Measurements from ENCODE around the gene PEX11G. TPM values are rescaled to one million over a fixed set of nuclear protein-coding genes. Genes with fewer than 3 reads are reported as not detected.

Gene PEX11G
- polyA plus RNA-seq, 2 of the 4 experiments (the other 2 are of a cell fraction): 1.3 to 1.9 TPM

DNA sequence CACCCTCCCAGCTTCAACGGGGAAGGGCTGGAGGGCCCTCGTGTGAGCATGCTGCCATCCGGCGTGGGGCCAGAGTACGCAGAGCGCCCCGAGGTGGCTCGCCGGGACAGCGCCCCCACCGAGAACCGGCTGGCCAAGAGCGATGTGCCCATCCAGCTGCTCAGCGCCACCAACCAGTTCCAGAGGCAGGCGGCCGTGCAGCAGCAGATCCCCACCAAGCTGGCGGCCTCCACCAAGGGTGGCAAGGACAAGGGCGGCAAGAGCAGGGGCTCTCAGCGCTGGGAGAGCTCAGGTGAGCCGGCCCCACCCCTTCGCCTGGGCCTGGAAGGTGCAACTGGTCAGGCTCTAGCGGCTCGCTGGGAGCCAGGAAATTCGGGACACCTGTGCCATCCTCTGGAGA, 20.0 kb downstream of the PEX11G start:
- no peaks in the 10 kb centered on the region for H3K9me3 ChIP-seq
- ATAC-seq (no peak; a peak in 1 of 6 replicates), FAIRE-seq (no peak), DNase-seq (ENCODE audit: low read depth in 1 of 2, low spot score in 1 of 2) (no peak)
- TF ChIP-seq EHMT2 (IDR thresholded peaks at IDR 0.05; ENCODE audit: low read depth) (no peak), POLR2AphosphoS2 (conservative IDR thresholded peaks at IDR 0.05; ENCODE audit: low read length) (no peak), CBX8 (IDR thresholded peaks at IDR 0.05) (no peak), JUNB (IDR thresholded peaks at IDR 0.05) (no peak), MYC (IDR thresholded peaks at IDR 0.05; ENCODE audit: borderline replicate concordance, low read length) (no peak), RNF2 (IDR thresholded peaks at IDR 0.05; ENCODE audit: borderline replicate concordance, low read depth) (no peak), HOXA7 (CRISPR knock-in tag; IDR thresholded peaks at IDR 0.05) (no peak), ESRRA (IDR thresholded peaks at IDR 0.05; ENCODE audit: borderline replicate concordance, low read length) (no peak), BHLHE40 (IDR thresholded peaks at IDR 0.05; ENCODE audit: low read depth, low read length) (no peak)
- TF ChIP-seq, protein P1, sequence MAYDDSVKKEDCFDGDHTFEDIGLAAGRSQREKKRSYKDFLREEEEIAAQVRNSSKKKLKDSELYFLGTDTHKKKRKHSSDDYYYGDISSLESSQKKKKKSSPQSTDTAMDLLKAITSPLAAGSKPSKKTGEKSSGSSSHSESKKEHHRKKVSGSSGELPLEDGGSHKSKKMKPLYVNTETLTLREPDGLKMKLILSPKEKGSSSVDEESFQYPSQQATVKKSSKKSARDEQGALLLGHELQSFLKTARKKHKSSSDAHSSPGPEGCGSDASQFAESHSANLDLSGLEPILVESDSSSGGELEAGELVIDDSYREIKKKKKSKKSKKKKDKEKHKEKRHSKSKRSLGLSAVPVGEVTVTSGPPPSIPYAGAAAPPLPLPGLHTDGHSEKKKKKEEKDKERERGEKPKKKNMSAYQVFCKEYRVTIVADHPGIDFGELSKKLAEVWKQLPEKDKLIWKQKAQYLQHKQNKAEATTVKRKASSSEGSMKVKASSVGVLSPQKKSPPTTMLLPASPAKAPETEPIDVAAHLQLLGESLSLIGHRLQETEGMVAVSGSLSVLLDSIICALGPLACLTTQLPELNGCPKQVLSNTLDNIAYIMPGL (CRISPR knock-in tag; IDR thresholded peaks at IDR 0.05; ENCODE audit: borderline replicate concordance): no peak
- TF ChIP-seq, protein P2, sequence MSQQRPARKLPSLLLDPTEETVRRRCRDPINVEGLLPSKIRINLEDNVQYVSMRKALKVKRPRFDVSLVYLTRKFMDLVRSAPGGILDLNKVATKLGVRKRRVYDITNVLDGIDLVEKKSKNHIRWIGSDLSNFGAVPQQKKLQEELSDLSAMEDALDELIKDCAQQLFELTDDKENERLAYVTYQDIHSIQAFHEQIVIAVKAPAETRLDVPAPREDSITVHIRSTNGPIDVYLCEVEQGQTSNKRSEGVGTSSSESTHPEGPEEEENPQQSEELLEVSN (IDR thresholded peaks at IDR 0.05; ENCODE audit: borderline replicate concordance, low read depth): no peak
- no peaks in the 10 kb centered on the region for H3K4me1 ChIP-seq
- CTCF ChIA-PET: interaction anchor here (1.0 kb wide), 1 partner anchor 115 kb away, joined by 3 read pairs; no protein-coding TSS in a partner anchor
- no peak overlapping the region for H3K27ac ChIP-seq
- 95% methylated on average over 3 of the region's 24 CpGs for WGBS (ENCODE audit: missing lambda C conversion rate)
- POLR2A ChIA-PET: no interaction called here
- no peak overlapping the region for H3K4me3 ChIP-seq
- H3K4me2 ChIP-seq: no peak overlapping the region

DNA sequence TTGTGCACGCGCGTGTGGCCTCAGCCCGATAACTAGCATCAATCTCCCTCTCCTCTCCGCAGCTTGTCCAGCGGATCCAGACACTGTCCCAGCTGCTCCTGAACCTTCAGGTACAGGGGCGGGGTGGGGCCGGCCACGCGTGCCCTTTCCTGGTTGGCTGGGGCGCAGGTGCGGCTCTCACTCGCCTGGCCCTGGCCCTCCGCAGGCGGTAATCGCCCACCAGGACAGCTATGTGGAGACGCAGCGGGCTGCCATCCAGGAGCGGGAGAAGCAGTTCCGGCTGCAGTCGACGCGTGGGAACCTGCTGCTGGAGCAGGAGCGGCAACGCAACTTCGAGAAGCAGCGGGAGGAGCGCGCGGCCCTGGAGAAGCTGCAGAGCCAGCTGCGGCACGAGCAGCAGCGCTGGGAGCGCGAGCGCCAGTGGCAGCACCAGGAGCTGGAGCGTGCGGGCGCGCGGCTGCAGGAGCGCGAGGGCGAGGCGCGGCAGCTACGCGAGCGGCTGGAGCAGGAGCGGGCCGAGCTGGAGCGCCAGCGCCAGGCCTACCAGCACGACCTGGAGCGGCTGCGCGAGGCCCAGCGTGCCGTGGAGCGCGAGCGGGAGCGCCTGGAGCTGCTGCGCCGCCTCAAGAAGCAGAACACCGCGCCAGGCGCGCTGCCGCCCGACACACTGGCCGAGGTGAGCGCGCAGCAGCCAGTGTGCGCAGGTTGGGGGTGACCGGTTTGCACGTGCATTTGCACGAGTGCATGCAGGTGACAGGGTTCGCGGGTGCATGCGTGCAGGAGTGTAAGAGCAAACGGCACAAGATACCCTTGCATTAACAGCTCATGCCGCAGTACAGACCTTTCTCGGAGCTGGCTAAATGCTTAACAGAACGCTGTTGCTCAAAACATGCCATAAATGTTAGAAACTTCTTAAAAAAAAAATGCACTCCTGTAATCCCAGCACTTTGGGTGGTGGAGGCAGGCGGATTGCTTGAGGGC, 21.5 kb downstream of the PEX11G start:
- H3K27ac ChIP-seq: no peak overlapping the region
- WGBS (ENCODE audit: missing lambda C conversion rate): 95% methylated on average over 74 of the region's 86 CpGs
- CTCF ChIA-PET: interaction anchor here (0.6 kb wide), 1 partner anchor 20 kb away, joined by 3 read pairs; no protein-coding TSS in a partner anchor
- H3K9me3 ChIP-seq: no peaks in the 10 kb centered on the region
- DNase-seq (ENCODE audit: low read depth in 1 of 2, low spot score in 1 of 2) (no peak), ATAC-seq (no peak), FAIRE-seq (no peak)
- H3K4me1 ChIP-seq: no peaks in the 10 kb centered on the region
- POLR2A ChIA-PET: no interaction called here
- TF ChIP-seq HOXA7 (CRISPR knock-in tag; IDR thresholded peaks at IDR 0.05) (no peak), NFE2L2 (conservative IDR thresholded peaks at IDR 0.05; ENCODE audit: low read length) (no peak), ESRRA (IDR thresholded peaks at IDR 0.05; ENCODE audit: borderline replicate concordance, low read length) (no peak), MYC (IDR thresholded peaks at IDR 0.05; ENCODE audit: borderline replicate concordance, low read length) (no peak), USF2 (IDR thresholded peaks at IDR 0.05) (no peak), POLR2AphosphoS2 (conservative IDR thresholded peaks at IDR 0.05; ENCODE audit: low read length) (no peak), GATA3 (IDR thresholded peaks at IDR 0.05; ENCODE audit: borderline replicate concordance) (no peak), ELK1 (IDR thresholded peaks at IDR 0.05; ENCODE audit: low read depth, low read length) (no peak), RNF2 (IDR thresholded peaks at IDR 0.05; ENCODE audit: borderline replicate concordance, low read depth) (no peak), PHF8 (IDR thresholded peaks at IDR 0.05; ENCODE audit: borderline replicate concordance, low read depth) (no peak)
- H3K4me3 ChIP-seq: no peak overlapping the region
- no peak overlapping the region for H3K4me2 ChIP-seq
